NCI-H2227 treated with DMSO at 0.1 percent for 48 hours (cell line): ENCODE data around the gene TEC.

Experiments
- DNase-seq: peaks from one replicate; lab custom pipeline; 2025; lab: John Stamatoyannopoulos, UW

TEC gene

DNA sequence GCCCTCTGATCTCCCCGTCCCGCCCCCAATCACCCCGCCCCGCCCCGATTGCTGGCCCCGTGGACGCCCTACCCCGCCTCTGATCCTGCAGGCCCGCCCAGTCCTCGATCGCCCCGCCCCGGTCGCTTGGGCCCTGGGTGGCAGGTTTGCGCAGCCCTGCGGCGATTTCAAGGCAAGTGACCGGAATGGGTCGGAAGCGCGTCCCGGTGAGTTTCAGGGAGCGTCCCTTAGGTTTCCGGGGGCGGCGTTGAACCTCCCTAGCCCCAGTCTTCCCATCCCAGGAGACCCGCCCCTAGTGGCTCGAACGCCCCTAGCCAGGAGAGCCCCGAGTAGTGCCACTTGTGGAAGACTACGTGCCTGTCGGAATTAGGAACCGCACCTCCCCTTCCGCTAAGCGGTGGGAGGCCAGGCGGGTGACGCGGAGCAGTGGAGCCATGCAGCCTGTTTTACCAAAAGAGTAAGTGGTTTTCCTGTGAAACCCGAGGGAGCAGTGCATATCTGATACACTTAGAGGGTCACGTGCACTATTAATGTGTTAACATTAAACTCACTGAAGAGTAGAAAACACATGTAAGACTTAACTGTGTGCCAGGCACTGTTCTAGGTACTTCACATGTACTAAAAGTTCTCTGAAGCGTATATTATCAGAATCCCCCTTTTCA, 354 bp upstream of the TEC start:
- peak; percentile 3 for DNase-seq

DNA sequence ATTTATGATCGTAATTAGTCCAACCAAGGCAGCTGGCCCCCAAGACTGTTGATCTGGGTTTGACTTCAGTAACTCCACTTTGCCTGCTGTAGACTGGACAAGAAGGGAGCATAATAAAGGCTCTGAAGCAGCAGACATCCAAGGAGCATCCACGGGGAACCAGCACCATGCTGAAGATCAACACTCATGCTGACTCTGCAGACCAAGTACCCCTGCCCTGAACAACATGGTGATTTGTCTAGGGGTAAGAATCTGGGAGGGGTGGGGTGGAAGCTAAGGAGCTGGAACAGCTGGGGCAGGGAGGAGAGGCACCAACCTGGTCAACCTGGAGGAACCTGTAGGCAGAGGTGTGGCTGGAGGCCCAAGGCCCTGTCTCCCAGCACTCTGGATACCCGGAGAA, 2.1 kb downstream of the TEC start:
- DNase-seq: no peak

DNA sequence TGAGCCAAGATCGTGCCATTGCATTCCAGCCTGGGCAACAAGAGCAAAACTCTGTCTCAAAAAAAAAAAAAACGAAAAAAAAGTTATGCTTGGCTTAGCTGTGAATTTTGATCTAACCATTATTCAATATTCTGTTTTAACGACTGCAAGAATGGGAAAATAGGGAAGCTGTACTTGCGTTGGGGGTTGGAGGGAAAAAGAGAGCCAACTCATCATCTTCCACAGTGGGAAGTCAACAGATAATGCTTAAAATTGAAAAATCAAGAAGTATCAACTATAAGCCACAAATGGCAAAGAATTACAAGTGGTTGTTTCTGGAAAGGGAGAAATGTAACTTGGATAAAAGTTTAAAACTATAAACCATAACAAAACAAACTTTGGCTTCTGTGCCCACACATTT, 2.9 kb downstream of the TEC start:
- no peak for DNase-seq

DNA sequence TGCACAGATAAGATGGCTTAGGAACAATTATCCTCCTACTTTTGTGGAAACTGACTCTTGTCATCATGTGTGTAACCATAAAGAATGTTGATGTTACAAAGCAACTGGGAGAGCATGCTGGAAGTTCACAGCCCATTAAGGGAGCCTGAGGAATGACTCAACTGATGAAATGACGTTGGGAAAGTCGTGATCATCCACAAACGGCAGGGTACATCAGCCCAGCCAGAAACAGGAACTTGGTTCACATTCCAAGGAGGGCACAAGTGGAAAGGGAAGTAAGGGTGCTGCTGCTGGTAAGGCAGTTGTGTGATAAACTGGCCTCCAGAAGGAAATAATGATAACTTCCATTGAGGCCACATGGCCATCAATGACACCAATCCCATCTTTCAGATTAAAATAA, 6.7 kb downstream of the TEC start:
- no peak for DNase-seq

DNA sequence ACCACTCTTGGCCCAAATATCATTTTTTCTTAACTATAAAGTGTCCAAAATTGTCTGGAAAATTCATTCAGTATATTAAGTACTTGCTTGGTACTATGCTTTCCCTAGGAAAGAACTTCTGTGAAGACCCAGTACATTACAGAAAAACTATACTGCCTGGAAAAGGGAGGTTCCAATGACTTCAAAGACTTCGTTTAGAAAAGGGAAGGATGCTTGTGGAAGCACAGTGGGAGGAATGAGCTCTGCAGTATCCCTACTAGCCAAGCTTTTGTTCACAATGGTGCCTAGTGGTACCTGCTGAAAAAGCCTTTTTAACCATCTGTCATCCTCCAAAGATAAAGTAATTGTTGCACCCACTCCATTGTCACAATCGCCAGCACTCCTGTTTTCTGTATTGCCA, 7.2 kb downstream of the TEC start:
- DNase-seq: no peak

DNA sequence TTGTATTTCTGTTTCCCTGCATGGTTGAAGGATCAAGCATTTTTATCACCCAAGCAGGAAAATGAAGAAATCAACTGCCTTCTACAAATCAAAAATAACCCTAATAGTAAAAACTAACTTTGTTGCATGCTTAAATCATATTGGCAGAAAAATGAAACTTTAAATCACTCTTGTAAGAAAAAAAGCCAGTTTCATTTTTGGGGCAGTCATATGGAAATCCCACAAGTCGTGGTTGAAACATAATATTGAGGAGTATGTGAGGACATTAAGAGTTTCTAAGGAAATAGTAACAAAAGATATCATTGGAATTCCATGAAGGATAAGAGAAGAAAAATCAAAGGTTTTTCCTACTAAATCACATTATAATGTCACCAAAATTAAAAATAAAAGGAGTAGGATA, 8.4 kb downstream of the TEC start:
- no peak for DNase-seq

DNA sequence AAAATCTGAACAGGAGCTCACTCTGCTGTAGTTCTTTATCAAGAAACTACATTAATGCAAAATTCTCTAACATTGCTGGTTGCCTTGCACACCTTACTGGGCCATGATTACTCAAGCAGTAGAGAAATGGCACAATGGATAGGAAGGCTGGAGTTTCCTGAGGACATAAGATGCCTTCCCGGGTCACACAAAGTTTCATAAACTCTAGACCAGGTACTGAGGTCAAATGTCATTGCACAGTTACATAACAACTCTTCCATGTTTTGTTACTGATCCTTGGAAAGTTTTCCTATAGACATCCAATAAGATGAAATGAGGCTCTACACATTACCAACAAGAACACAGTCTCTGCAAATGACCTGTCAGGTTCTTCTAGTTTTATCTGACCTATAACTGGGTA, 9.9 kb downstream of the TEC start:
- DNase-seq: no peak

DNA sequence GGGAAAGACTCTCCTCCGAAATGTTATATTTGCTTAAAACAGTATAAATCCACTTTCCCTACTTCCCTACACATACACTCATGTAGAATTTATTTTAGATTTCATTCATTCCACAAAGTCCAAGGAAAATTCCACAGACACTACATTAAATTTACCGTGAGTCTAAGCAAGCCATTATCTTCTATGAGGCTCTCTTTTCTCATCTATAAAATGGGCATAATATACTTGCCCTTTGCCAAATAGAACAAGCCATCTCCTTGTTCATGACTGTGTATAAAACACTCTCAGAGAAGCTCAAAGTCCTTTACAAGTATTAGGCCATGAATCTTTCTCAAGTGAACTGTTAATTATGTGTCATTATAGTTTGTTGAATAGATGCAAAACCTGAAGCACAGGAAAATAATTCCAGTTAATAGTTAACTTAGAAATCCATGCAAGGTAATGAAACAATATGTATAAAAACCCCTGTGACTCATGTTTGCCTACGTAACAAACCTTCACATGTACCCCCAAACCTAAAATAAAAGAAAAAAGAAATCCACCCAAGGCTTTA, 10.7 kb downstream of the TEC start:
- DNase-seq: no peak

DNA sequence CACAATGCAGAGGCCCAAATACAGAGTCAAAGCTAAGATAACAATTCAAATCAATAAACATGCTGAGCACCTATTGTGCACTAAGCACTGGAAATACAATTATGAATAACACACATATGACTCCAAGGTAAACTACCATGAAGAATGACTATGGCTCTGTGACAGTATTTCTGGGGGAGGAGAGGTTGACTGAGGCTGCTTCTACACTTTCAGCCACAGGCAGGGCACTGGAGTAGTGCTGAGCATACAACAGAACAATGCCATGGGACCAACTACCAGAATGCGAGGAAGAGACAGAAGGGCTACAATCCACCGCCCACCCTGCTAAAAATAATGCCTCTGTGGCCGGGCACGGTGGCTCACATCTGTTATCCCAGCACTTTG, 13.7 kb downstream of the TEC start:
- DNase-seq: no peak

DNA sequence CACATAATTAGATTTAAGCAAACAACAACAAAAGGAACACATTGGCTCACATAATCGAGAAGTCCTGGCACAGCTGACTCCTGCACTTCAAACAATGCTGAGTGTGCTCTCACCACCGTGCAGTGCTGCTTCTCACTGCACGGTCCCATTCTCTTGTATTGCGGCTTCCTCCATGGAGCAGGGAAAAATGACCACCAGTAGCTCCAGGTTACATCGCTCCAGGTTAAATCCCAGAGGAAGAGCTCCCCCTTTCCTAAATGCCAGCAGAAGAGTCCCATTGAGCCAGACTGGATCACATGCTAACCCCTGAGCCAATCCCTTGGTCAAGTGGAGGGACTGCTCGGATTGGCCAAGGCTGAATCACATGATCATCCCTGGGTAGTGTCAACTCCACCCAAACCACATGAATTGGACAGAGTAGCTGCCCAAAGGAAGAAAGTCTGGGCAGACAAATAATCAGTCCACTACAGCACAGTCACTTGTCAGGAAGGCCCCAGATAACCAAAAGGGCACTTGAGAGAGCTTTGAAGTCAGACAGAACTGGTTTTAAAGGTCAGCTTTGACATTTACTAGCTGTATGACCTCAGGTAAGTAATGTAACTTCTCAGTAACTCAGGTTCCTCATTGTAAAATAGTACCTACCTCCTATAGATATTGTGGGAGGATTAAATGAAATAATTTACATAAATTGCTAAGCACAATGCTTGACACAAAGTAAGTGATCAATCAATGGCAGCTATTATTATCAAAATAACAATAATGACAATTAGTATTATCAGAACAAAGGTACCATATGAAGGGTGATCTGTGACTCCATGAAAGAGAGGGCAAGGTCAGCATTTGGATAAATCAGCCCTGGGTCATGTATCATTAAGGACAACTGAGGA, 14.3 kb downstream of the TEC start:
- no peak for DNase-seq

DNA sequence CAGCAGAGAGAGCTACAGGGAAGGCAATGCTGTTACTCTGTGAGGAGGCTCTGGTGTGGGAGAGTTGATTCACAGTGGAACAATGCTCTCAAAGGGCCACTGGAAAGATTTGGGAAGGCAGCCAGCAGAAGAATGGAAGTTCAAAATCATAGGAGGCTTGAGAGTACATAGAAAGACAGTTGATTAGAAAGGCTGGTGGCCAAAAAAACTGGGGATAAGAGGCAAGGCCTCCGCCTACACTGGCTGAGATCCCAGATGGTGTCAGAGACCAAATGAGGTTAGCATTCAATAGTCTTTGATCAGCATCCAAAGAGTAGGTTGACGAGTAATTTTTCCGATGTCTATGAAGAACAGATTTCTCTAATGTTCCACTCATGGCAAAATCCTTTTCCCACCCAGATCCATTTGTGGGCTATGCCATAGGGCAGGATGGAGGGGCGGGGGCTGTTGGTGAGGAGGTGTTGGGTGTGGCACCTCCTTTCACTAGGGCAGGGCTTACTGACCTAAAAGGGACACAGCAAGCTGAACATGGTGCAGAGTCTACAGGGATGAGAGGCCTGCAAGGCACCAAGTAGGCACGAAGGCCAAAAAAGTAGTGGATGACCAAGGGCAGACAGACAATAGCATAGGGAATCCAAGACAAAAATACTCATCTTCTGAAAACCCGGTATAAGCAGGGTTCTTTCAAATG, 15.1 kb downstream of the TEC start:
- no peak for DNase-seq

DNA sequence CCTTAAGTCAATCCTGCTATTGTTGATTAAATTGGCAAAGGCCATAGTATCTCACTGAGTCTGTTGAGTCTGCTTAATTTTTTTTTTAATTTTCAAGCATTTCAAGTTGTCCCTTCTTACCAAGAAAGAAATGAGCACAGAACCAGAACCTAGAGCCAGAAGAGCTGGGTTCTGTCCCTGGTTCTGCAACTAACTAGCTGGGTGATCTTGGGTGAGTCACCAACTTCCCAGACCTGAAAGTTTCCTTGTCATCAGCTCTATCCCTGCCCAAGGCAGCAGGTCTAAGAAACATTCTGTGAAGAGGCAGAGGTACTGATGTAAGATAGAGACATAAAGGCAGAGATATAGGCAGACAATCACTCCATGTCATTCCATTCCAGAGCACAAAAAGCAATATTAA, 17.3 kb downstream of the TEC start:
- no peak for DNase-seq

DNA sequence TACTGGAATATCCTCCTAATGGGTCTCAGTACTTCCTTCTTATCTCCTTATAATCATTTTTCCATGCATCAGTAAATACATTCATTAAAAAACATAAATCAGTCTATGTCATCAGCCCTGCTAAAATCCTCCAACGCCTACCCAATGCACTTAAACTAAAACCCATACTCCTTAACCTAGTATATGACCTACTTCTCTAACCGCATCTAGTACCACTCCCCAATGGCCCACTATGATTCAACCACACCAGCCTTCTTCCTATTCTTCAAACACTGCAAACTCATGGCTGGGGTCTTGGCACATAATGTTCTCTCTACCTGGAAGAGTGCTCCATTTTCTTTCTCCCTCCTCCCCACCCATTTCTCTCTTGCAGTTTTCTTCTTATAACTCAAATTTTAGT, 18.7 kb downstream of the TEC start:
- no peak for DNase-seq

DNA sequence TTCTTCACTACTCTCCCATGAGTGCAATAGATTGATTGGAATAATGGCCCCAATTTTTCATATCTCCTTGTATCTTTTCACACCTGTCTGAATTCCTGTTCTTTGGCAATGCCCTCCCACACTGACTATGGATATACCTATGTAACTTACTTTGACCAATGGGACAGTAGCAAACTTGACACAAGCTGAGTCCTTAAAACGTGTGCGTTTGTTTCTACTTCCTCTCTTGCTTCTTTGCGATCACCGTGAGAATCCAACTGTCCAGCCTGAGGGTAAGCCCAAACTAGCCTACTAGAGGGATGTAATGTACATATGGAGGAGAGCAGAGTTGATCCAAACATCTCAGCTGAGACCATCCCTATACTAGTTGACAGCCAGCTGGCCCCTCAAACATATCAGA, 19.3 kb downstream of the TEC start:
- DNase-seq: no peak

DNA sequence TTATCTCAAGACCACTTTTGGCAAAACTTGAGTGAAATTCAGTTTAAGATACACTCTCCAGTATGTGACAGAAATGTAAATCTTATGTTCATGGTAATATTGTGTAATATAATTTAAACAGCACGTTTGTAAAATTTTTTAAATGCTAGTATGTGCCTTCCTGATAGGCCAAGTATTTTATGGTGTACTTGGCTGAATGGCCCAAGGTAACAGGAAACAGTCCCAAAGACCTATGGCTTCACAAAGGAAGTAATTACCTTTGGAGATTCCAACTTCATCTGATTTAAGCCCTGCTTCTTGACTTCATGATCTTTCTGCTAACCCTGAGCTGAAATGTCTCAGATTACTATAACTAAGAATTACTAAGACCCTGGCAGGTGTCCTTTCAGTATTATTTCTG, 20.3 kb downstream of the TEC start:
- DNase-seq: no peak

DNA sequence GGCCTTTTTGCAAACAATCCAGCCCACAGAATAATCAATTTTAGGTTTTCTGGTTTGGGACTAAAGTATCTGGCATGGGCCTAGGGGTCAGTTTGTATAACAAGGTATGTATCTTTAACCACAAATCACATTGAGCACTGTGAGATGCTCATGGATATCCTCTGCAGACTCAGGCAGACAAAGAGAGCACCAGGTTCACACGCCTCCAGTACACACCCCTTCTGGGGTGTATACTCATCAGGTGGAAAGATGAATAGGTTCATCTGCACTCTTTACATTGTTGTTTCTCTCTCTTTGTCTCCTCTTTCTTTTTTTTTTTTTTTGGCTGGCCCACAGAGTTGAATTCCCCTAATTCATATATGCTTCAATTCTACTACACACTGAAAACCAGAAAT, 21.1 kb downstream of the TEC start:
- DNase-seq: no peak

DNA sequence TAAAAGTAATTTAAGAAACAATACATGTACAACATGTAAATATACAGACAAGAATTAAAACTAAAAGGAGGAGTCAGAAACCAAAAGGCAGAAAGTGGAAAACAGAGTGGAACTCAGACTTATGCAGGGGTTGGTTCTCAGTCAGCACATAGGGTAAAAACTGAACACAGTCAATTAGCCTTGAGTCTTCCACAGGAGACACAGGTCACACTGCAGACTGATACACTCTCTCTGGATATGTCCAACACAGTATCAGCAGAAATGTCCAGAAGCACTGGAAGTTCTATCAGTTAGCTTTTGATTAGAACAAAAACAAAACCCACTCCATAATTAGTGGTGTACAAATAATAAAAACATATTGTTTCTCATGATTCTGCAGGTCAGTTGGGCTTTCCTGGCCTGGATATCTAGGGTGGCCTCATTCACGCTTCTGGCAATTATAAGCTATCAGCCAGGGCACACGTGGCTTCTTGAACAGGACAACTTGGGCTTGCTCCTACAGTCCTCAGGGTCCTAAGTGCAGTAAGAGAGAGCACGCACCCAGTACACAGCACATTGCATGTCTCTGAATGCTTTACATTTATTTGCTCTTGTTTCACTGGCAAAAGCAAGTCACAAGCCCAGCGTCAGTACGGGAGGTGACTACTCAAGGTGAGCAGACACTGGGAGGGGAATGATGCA, 21.6 kb downstream of the TEC start:
- DNase-seq: no peak

DNA sequence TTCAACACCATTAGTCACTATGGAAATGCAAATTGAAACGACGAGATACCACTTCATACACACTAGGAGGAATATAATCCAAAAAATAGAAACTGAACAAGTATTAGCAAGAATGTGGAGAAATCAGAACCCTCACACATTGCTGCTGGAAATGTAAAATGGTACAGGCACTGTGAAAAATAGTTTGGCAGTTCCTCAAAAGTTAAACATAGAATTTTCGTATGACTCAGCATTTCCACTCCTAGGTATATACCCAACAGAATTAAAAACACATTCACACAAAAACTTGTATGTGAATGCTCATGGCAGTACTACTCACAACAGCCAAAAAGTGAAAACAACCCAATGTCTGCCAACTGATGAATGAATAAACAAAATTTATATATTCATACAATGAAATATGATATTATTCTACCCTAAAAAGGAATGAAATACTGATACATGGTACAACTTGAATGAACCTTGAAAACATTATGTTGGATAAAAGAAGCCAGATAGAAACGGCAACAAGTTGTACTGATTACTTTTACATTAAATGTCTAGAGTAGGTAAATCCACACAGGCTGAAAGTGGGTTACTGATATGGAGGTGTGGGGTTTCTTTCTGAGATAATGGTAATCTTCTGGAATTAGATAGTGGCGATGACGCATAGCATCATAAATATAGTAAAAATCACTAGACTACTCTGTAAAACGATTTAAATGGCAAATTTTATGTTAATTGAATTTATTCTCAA, 22.3 kb downstream of the TEC start:
- no peak for DNase-seq

DNA sequence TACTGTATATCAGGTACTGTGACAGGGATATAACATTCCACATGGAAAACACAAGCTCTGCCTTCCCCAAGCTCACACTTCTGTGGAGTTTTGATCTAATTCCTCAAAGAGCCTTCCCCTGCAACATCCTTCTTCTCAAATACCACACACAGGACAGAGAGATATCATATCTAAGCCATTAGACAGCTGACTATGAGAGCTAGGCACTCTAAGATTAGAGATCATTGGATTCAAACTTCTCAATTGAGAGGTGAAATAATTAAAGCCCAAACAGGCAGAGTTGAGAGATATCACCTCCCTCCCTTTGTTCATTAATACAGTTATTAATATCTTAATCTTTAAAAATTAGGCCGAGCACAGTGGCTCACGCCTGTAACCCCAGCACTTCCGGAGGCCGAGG, 25.0 kb downstream of the TEC start:
- no peak for DNase-seq

DNA sequence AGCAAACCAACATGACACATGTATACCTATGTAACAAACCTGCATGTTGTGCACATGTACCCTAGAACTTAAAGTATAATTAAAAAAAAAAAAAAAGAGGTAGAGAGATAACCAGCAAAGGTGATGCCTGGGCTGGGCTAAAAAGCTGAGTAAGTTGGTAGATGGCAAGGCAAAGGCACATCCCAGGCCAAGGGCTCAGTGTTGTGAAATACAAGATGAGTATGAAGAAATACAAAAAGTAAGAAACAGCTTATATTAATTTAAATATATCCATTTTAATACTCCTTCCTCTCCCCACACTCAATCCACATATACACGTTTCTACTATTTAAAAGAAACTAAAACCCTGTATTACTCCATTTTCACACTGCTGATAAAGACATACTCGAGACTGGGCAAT, 25.8 kb downstream of the TEC start:
- DNase-seq: no peak

DNA sequence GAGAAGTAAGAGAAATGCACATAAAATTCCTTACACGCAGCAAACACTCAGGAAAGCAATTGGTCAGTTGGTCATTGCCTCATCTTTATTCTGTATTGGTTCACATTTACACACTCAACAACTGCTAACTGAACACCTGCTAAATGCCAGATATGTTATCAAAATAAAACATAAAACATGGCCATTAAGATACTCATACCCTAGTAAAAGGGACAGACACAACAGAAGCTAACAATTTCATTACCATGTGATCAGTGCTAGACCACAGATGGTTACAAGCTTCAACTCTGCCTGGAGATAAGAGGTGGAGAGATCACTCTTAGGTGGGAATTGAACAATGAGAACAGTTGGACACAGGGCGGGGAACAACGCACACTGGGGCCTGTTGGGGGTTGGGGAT, 26.2 kb downstream of the TEC start:
- DNase-seq: no peak
